ENCODE measurements around the gene ABCA7. TPM values are rescaled to one million over a fixed set of nuclear protein-coding genes. Genes with fewer than 3 reads are reported as not detected.
A peak's percentile ranks its signal among the peaks of the same experiment; 100 is the strongest.
"Not testable (repeated sequence)": the region's sequence is repeated elsewhere in the genome, so short reads cannot be mapped to it uniquely, and the experiment has no call there.

ABCA7 gene
- total RNA-seq, 1 donor from 2014 or later: 17.2 TPM

GRCh38 chr19:1111641-1112267 lies 71.8 kb downstream of the ABCA7 start:
- intact Hi-C loops (cut with micrococcal nuclease): no loop called here

GRCh38 chr19:1112268-1113029 lies 72.5 kb downstream of the ABCA7 start:
- no peak for DNase-seq (ENCODE audit: low spot score)
- intact Hi-C loops (cut with micrococcal nuclease): no loop called here
- H3K27ac Mint-ChIP-seq: no peak overlapping the region
- no peaks in the 10 kb centered on the region for H3K9me3 Mint-ChIP-seq
- peaks cover 7% of the 10 kb centered on the region for H3K36me3 Mint-ChIP-seq (ENCODE audit: low read depth)
- no peaks in the 10 kb centered on the region for H3K4me1 Mint-ChIP-seq (ENCODE audit: low read depth)
- no peak overlapping the region for H3K4me3 Mint-ChIP-seq (ENCODE audit: low read depth)
- H3K27me3 Mint-ChIP-seq (ENCODE audit: low read depth): no peaks in the 10 kb centered on the region

More at GRCh38 chr19:1111641-1112267, 71.8 kb downstream of the ABCA7 start:
- Mint-ChIP-seq H3K27ac (no peak overlapping the region), H3K36me3 (ENCODE audit: low read depth) (peaks cover 10% of the 10 kb centered on the region), H3K27me3 (ENCODE audit: low read depth) (no peaks in the 10 kb centered on the region), H3K4me1 (ENCODE audit: low read depth) (peaks cover 1% of the 10 kb centered on the region), H3K9me3 (no peaks in the 10 kb centered on the region), H3K4me3 (ENCODE audit: low read depth) (no peak overlapping the region)
- DNase-seq (ENCODE audit: low spot score): no peak

- peak; percentile 75 for DNase-seq (ENCODE audit: low spot score)
- Mint-ChIP-seq H3K36me3 (ENCODE audit: low read depth) (peaks cover 15% of the 10 kb centered on the region), H3K4me1 (ENCODE audit: low read depth) (no peaks in the 10 kb centered on the region), H3K27ac (no peak overlapping the region), H3K4me3 (ENCODE audit: low read depth) (no peak overlapping the region), H3K27me3 (ENCODE audit: low read depth) (no peaks in the 10 kb centered on the region), H3K9me3 (no peaks in the 10 kb centered on the region)
- intact Hi-C loops (cut with micrococcal nuclease): no loop called here
These were observed 73.4 kb downstream of the ABCA7 start for GRCh38 chr19:1113030-1113985.

- Mint-ChIP-seq H3K27ac (no peak overlapping the region), H3K9me3 (no peaks in the 10 kb centered on the region), H3K27me3 (ENCODE audit: low read depth) (no peaks in the 10 kb centered on the region), H3K4me1 (ENCODE audit: low read depth) (no peaks in the 10 kb centered on the region), H3K36me3 (ENCODE audit: low read depth) (peaks cover 21% of the 10 kb centered on the region), H3K4me3 (ENCODE audit: low read depth) (no peak overlapping the region)
- intact Hi-C loops (cut with micrococcal nuclease): no loop called here
- DNase-seq (ENCODE audit: low spot score): no peak
These were observed 74.1 kb downstream of the ABCA7 start for GRCh38 chr19:1113986-1114483.

- H3K9me3 Mint-ChIP-seq; H3K4me3 Mint-ChIP-seq (ENCODE audit: low read depth); DNase-seq (ENCODE audit: low spot score); intact Hi-C loops (cut with micrococcal nuclease); H3K27me3 Mint-ChIP-seq (ENCODE audit: low read depth); H3K4me1 Mint-ChIP-seq (ENCODE audit: low read depth); H3K27ac Mint-ChIP-seq: not testable (repeated sequence)
- H3K36me3 Mint-ChIP-seq (ENCODE audit: low read depth): peaks cover 21% of the 10 kb centered on the region
These were observed 74.8 kb downstream of the ABCA7 start for GRCh38 chr19:1114728-1115127.

Other genes with a start within 250 kb of the ABCA7 start
- gene PTBP1, start 242.7 kb upstream of the ABCA7 start, total RNA-seq: 735 and 739 TPM in 2 replicates
- not detected in 2 replicates for gene PLPPR3, start 218.2 kb upstream of the ABCA7 start, total RNA-seq
- not detected in 2 replicates for gene AZU1, start 212.3 kb upstream of the ABCA7 start, total RNA-seq
- gene PRTN3, start 199.1 kb upstream of the ABCA7 start, total RNA-seq: not detected in 2 replicates
- gene ELANE, start 187.8 kb upstream of the ABCA7 start, total RNA-seq: not detected in 2 replicates
- 0.94 and 1.8 TPM in 2 replicates for gene CFD, start 180.4 kb upstream of the ABCA7 start, total RNA-seq
- gene MED16, start 146.9 kb upstream of the ABCA7 start, total RNA-seq: 55.7 and 64.1 TPM in 2 replicates
- not detected in 2 replicates for gene RNU6-9, start 146.6 kb upstream of the ABCA7 start, total RNA-seq
- gene R3HDM4, start 126.9 kb upstream of the ABCA7 start, total RNA-seq: 77.1 and 83.3 TPM in 2 replicates
- 7.1 and 8.0 TPM in 2 replicates for gene KISS1R, start 122.8 kb upstream of the ABCA7 start, total RNA-seq
- gene ARID3A, start 114.1 kb upstream of the ABCA7 start, total RNA-seq: 42.0 and 42.6 TPM in 2 replicates
- gene WDR18, start 55.8 kb upstream of the ABCA7 start, total RNA-seq: 88.6 and 94.9 TPM in 2 replicates
- 0.11 TPM in 1 of 2 replicates, not detected in the other for gene GRIN3B, start 39.7 kb upstream of the ABCA7 start, total RNA-seq
- gene TMEM259, start 19.0 kb upstream of the ABCA7 start, total RNA-seq: 137 and 138 TPM in 2 replicates
- not detected in 2 replicates for gene RNU6-2, start 18.6 kb upstream of the ABCA7 start, total RNA-seq
- 160 and 163 TPM in 2 replicates for gene CNN2, start 13.5 kb upstream of the ABCA7 start, total RNA-seq
- gene ARHGAP45, start 27.1 kb downstream of the ABCA7 start, total RNA-seq: 158 TPM in 2 replicates
- gene POLR2E, start 55.3 kb downstream of the ABCA7 start, total RNA-seq: 260 and 272 TPM in 2 replicates
- 257 TPM in 2 replicates for gene GPX4, start 63.9 kb downstream of the ABCA7 start, total RNA-seq
- gene SBNO2, start 134.2 kb downstream of the ABCA7 start, total RNA-seq: 82.8 and 87.0 TPM in 2 replicates
- 65.7 and 71.1 TPM in 2 replicates for gene STK11, start 165.7 kb downstream of the ABCA7 start, total RNA-seq
- 3.5 and 3.7 TPM in 2 replicates for gene CBARP, start 197.9 kb downstream of the ABCA7 start, total RNA-seq
- gene ATP5F1D, start 201.6 kb downstream of the ABCA7 start, total RNA-seq: 233 and 240 TPM in 2 replicates
- 84.7 and 85.4 TPM in 2 replicates for gene MIDN, start 208.5 kb downstream of the ABCA7 start, total RNA-seq
- gene CIRBP, start 229.2 kb downstream of the ABCA7 start, total RNA-seq: 214 and 226 TPM in 2 replicates
- 91.7 and 99.4 TPM in 2 replicates for gene FAM174C, start 235.4 kb downstream of the ABCA7 start, total RNA-seq
- not detected in 2 replicates for gene EFNA2, start 245.8 kb downstream of the ABCA7 start, total RNA-seq